ENCODE results near the gene QRFP.
"Not testable (repeated sequence)": the region's sequence is repeated elsewhere in the genome, so short reads cannot be mapped to it uniquely, and the experiment has no call there.

The QRFP gene

GRCh38 chr9:130861372-130862180, 35.0 kb downstream of the QRFP start:
- DNase-seq (ENCODE audit: extremely low spot score, insufficient read length, low read depth): no peak
- FAIRE-seq: no peak

- FAIRE-seq: no peak
- no peak for DNase-seq (ENCODE audit: extremely low spot score, insufficient read length, low read depth)
Observed at GRCh38 chr9:130860458-130861316, 35.9 kb downstream of the QRFP start.

- no peak for FAIRE-seq
- no peak for DNase-seq (ENCODE audit: extremely low spot score, insufficient read length, low read depth)
Observed at GRCh38 chr9:130858739-130859705, 37.6 kb downstream of the QRFP start.

- DNase-seq (ENCODE audit: extremely low spot score, insufficient read length, low read depth) (no peak), FAIRE-seq (no peak)
Observed at GRCh38 chr9:130857864-130858738, 38.5 kb downstream of the QRFP start.

GRCh38 chr9:130856474-130856873, 40.1 kb downstream of the QRFP start:
- DNase-seq (ENCODE audit: extremely low spot score, insufficient read length, low read depth) (no peak), FAIRE-seq (no peak)

GRCh38 chr9:130854835-130855234, 41.8 kb downstream of the QRFP start:
- DNase-seq (ENCODE audit: extremely low spot score, insufficient read length, low read depth): no peak
- FAIRE-seq: no peak

GRCh38 chr9:130854092-130854491, 42.5 kb downstream of the QRFP start:
- FAIRE-seq: no peak
- DNase-seq (ENCODE audit: extremely low spot score, insufficient read length, low read depth): no peak

GRCh38 chr9:130852801-130853200, 43.8 kb downstream of the QRFP start:
- FAIRE-seq (no peak), DNase-seq (ENCODE audit: extremely low spot score, insufficient read length, low read depth) (no peak)

GRCh38 chr9:130849356-130849755, 47.3 kb downstream of the QRFP start:
- no peak for DNase-seq (ENCODE audit: extremely low spot score, insufficient read length, low read depth)

GRCh38 chr9:130848514-130848913, 48.1 kb downstream of the QRFP start:
- not testable (repeated sequence) for DNase-seq (ENCODE audit: extremely low spot score, insufficient read length, low read depth); FAIRE-seq

More at GRCh38 chr9:130849356-130849755, 47.3 kb downstream of the QRFP start:
- FAIRE-seq: no peak

GRCh38 chr9:130847306-130848217, 49.0 kb downstream of the QRFP start:
- DNase-seq (ENCODE audit: extremely low spot score, insufficient read length, low read depth): no peak
- no peak for FAIRE-seq

GRCh38 chr9:130846487-130847305, 49.9 kb downstream of the QRFP start:
- FAIRE-seq: no peak
- no peak for DNase-seq (ENCODE audit: extremely low spot score, insufficient read length, low read depth)

- FAIRE-seq (no peak), DNase-seq (ENCODE audit: extremely low spot score, insufficient read length, low read depth) (no peak)
Observed at GRCh38 chr9:130845901-130846481, 50.6 kb downstream of the QRFP start.

GRCh38 chr9:130845254-130845653, 51.4 kb downstream of the QRFP start:
- DNase-seq (ENCODE audit: extremely low spot score, insufficient read length, low read depth) (no peak), FAIRE-seq (no peak)

- FAIRE-seq (no peak), DNase-seq (ENCODE audit: extremely low spot score, insufficient read length, low read depth) (no peak)
Observed at GRCh38 chr9:130844044-130844451, 52.6 kb downstream of the QRFP start.

GRCh38 chr9:130843049-130843908, 53.3 kb downstream of the QRFP start:
- FAIRE-seq (no peak), DNase-seq (ENCODE audit: extremely low spot score, insufficient read length, low read depth) (no peak)

Data from GM18507 (cell line).